22Rv1 (cell line): ENCODE results near the gene PHOX2A.

Source experiments
- ZFX ChIP-seq: fragments of 450-650 bp; IDR thresholded peaks from 2 replicates; pipeline ENCODE4 v1.6.1; 2017; ENCODE audit warnings: antibody characterized with exemption, borderline replicate concordance
- TF ChIP-seq, protein P1 (sequence below): fragments of 450-650 bp; IDR thresholded peaks from 2 replicates; pipeline ENCODE4 v1.5.1; 2017; ENCODE audit warnings: mild to moderate bottlenecking

DNA sequence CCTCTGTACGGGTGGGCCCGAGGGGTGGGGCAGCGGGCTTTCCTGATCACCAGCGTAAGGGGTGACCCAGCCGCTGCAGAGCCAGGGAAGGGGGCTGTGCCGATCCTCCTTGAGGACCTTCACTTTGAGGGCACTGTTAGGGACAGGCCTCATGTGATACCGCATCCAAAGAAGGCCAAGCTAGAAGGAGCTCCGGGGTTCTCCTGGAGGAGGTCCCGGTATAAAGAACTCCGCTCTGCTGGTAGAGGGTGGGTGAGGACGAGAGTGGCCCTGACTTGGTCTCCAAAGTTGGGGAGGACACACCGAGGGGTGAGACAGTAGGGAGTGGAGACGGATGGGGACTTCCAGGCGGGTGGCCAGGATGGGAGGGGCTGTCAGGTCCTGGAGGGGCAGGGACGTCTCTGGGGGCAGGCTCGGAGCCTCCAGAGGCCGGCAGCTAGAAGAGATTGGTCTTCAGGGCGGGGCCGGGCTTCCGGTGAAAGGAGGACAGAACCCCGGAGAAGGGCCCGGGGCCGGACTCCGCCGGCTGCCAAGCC lies 4.6 kb downstream of the PHOX2A start:
- TF ChIP-seq, protein P1, sequence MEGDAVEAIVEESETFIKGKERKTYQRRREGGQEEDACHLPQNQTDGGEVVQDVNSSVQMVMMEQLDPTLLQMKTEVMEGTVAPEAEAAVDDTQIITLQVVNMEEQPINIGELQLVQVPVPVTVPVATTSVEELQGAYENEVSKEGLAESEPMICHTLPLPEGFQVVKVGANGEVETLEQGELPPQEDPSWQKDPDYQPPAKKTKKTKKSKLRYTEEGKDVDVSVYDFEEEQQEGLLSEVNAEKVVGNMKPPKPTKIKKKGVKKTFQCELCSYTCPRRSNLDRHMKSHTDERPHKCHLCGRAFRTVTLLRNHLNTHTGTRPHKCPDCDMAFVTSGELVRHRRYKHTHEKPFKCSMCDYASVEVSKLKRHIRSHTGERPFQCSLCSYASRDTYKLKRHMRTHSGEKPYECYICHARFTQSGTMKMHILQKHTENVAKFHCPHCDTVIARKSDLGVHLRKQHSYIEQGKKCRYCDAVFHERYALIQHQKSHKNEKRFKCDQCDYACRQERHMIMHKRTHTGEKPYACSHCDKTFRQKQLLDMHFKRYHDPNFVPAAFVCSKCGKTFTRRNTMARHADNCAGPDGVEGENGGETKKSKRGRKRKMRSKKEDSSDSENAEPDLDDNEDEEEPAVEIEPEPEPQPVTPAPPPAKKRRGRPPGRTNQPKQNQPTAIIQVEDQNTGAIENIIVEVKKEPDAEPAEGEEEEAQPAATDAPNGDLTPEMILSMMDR = no peak
- TF ChIP-seq ZFX = no peak
